DOHH2 (cell line): ENCODE measurements around the gene TMEM94.

Experiments used
- CTCF ChIP-seq: fragments of 200-600 bp; sonication (generic); IDR thresholded peaks from one replicate; pipeline ENCODE4 v1.5.1; 2014; ENCODE audit warnings: antibody characterized with exemption, mild to moderate bottlenecking, low read depth, low read length; ENCODE audit not compliant: poor library complexity, severe bottlenecking
- EZH2phosphoT487 ChIP-seq: fragments of 200-600 bp; sonication (generic); IDR thresholded peaks from 2 replicates; pipeline ENCODE4 v1.6.1; 2017; ENCODE audit warnings: borderline replicate concordance, mild to moderate bottlenecking, antibody characterized with exemption, low read length, moderate library complexity, mixed read lengths

DNA sequence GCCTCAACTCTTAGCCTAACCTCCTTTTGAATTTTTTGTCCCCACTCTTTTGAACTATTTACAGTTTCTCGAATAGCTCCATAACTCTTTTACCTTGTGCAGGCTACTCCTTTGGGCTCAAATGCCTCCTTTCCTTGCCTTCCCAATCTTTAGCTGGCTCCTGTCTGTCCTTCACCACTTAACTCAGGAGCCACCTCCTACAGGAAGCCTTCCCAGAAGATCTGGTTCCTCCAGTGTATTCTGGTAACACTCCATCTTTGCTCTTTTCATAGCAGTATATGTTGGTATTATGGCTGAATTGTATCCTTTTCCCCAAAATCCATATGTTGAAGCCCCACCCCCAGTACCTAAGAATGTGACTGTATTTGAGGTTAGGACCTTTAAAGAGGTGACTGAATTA lies 41.9 kb upstream of the TMEM94 start:
- TF ChIP-seq CTCF (no peak), EZH2phosphoT487 (no peak)
